GM19397 (cell line): ENCODE results near the gene FSTL1.

ENCODE experiments used
- ATAC-seq: cut with Tn5 transposase; IDR thresholded peaks from one replicate; pipeline ENCODE4 v1.9.1; 2021; ENCODE audit warnings: mild to moderate bottlenecking, moderate library complexity; ENCODE audit not compliant: unreplicated experiment

The FSTL1 gene

GRCh38 chr3:120450600-120451271 is at the start of gene FSTL1:
TSS of gene FSTL1 (minus strand) at chr3:120450992. CDS start at chr3:120450746, 246 bp downstream.
- ATAC-seq, result no peak

- ATAC-seq, result no peak
These were observed 48.0 kb upstream of the FSTL1 start for GRCh38 chr3:120498556-120499346.

- ATAC-seq, result no peak
These were observed 47.0 kb upstream of the FSTL1 start for GRCh38 chr3:120497818-120498217.

DNA sequence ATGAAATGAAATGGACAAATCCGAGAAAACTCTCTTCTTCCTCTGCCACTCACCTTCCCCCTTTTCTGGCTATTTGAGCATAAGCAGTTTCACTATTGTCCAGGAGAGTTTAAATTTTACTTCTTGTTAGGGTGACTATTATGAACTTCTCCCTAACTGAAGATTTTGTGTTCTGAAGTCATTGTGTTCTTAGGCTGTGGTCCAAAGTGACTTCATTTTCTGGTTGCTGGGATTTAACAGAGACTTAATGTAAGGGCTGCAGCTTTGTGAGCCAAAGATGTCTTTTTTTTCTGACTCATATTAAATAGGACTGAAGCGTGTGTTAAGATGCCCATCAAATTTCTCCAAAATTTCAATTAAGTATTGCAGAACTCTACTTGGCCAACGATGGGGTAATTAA is 46.5 kb upstream of the FSTL1 start:
- ATAC-seq, result no peak

GRCh38 chr3:120496278-120497002 is 45.6 kb upstream of the FSTL1 start:
- no peak for ATAC-seq

DNA sequence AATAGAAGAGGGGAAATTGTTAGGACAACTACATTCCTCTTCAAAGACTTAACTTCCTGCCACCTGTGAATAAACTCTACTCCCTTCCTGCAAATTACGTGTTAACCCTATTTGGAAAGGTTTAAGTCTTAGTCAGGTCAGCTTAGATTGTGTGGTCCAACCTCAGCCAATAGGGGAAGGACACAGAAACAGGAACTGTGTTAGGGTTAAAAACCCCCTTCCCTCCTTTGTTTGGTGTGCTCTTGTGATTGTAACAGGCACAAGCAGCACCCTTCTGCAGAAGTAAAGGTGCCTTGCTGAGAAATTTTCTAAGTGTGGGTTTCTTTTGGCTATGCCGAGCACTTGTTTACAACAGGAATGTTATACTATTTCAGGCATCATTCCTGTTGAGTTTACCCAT is 45.0 kb upstream of the FSTL1 start:
- no peak for ATAC-seq

- no peak for ATAC-seq
These were observed 41.3 kb upstream of the FSTL1 start for GRCh38 chr3:120492103-120492502.

GRCh38 chr3:120489421-120489820 is 38.6 kb upstream of the FSTL1 start:
- no peak for ATAC-seq

- ATAC-seq, result no peak
These were observed 37.5 kb upstream of the FSTL1 start for GRCh38 chr3:120488296-120488695.

- no peak for ATAC-seq
These were observed 36.4 kb upstream of the FSTL1 start for GRCh38 chr3:120487191-120487650.

DNA sequence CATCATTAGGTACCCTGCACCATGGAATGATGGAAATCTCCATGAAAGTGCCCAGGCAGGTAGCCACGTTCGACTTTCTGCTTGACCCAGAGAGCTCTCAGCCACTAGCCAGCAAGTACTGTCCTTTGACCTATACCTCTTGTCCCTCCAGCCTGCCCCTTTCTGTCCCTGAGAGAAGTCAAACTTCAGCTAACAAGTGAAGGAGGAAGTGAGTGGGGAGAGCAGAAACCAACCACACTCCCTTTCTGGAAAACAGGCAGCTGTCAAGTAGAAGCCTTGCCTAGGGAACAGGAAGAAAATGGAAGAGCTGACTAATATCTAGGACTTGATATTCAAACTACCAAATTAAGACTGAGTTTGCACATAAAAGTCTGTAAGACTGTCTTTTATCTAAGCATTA is 30.3 kb upstream of the FSTL1 start:
- no peak for ATAC-seq

GRCh38 chr3:120477781-120478180 is 27.0 kb upstream of the FSTL1 start:
- no peak for ATAC-seq

- ATAC-seq, result no peak
These were observed 25.1 kb upstream of the FSTL1 start for GRCh38 chr3:120475722-120476377.

- no peak for ATAC-seq
These were observed 23.3 kb upstream of the FSTL1 start for GRCh38 chr3:120473896-120474675.

DNA sequence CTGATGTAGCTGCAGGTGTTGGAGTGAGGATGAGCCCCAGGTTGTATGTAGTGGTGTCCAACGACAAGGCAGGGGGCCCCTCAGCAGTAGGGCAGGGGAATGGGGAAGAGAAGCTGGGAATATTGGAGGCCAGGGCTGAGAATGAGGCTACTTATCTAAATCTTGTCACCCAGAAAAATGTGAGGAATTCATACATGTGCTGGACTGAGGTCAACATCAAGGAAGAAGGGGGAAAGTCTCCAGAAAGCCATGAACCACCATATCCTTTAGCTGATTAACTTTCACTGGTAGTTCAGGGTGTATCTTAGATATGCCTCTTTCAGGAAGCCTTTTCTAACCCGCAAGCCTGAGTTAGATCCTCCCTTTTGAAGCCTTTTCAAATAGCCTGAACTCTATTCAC is 22.6 kb upstream of the FSTL1 start:
- ATAC-seq, result no peak

DNA sequence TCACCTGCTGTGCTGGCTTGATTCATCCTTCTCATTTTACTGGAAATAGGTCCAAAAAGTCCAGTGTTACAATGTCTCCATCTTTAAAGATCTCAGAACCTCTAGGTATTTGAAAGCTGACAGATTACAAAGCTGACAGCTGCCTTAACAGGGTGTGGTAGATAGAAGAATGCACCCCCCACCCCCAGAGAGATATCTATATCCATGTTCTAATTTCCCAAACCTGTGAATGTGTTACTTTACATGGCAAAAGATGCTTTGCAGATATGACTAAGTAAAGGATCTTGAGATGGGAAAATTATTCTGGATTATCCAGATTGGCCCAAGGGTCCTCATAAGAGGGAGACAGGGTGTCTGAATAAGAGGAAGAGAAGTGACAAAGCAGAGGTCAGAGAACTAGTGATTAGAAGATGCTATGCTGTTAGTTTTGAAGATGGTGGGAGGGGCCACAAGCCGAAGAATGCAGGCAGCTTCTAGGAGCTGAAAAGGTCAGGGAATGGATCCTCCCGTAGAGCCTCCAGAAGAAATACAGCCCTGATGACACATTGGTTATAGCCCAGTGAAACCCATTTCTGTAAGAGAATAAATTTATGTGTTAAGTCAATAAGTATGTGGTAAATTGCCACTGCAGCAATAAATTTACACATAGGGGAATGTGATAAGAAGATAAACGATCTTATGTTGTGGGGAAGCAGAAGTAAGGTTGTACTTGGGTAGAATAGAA is 21.5 kb upstream of the FSTL1 start:
- no peak for ATAC-seq

- no peak for ATAC-seq
These were observed 20.9 kb upstream of the FSTL1 start for GRCh38 chr3:120471643-120472042.

- ATAC-seq, result no peak
These were observed 20.1 kb upstream of the FSTL1 start for GRCh38 chr3:120470870-120471269.

GRCh38 chr3:120469882-120470301 is 19.1 kb upstream of the FSTL1 start:
- ATAC-seq, result no peak

DNA sequence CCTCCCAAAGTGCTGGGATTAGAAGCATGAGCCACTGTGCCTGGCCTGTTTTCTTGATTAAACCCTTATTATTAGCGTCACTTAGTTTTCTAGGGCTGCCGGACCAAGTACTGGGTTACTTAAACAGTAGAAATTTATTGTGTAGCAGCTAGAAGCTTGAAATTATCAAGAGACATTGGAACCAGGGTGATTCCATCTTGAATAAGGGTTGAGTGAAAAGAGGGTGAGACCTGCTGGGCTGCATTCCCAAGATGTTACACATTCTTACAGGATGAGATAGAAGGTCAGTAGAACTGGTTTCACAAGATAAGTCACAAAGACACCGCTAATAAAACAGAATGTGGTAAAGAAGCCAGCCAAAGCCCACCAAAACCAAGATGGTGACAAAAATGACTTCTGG is 18.6 kb upstream of the FSTL1 start:
- ATAC-seq, result no peak
